Natural killer cell (primary cell): ENCODE results near the gene HCK. TPM values are rescaled to one million over a fixed set of nuclear protein-coding genes. Genes with fewer than 3 reads are reported as not detected.

Source experiments
- ATAC-seq, 3 donors: fragments of 150-1000 bp in 2 of 3; fragments of 200-7000 bp in 1 of 3; cut with Tn5 transposase; 1 replicate in 1 of 3; 2 replicates in 2 of 3; pipeline ENCODE4 v1.10.0; 2021; ENCODE audit warnings: mild to moderate bottlenecking in 2 of 3, moderate library complexity in 2 of 3
- DNase-seq, 2 donors: peaks; one replicate each; pipeline versions ENCODE4 v3.0.0 to v3.0.0-alpha.2; 2013 to 2021; ENCODE audit warnings: mixed read lengths in 1 of 2
- H3K27ac ChIP-seq: one replicate; pipeline ENCODE4 v1.5.1; 2013; ENCODE audit warnings: mild to moderate bottlenecking, low read length
- H3K27me3 ChIP-seq: one replicate; pipeline ENCODE4 v1.6.1; 2013; ENCODE audit warnings: low read length; ENCODE audit not compliant: control insufficient read depth, insufficient read depth
- H3K36me3 ChIP-seq: one replicate; pipeline ENCODE4 v1.6.1; 2013; ENCODE audit warnings: low read length; ENCODE audit not compliant: control insufficient read depth, insufficient read depth
- H3K4me1 ChIP-seq: one replicate; pipeline ENCODE4 v1.6.1; 2013; ENCODE audit warnings: low read length; ENCODE audit not compliant: control insufficient read depth, insufficient read depth
- H3K4me3 ChIP-seq: one replicate; pipeline ENCODE4 v1.5.1; 2013; ENCODE audit warnings: low read length
- H3K9me3 ChIP-seq: one replicate; pipeline ENCODE4 v1.6.1; 2013; ENCODE audit warnings: low read length; ENCODE audit not compliant: control insufficient read depth, insufficient read depth
- H3K27ac Mint-ChIP-seq, 2 donors: one replicate each; pipeline ENCODE4 v1.8.0; 2022; ENCODE audit warnings: mild to moderate bottlenecking in 2 of 2, mixed read lengths in 2 of 2, moderate library complexity in 1 of 2
- H3K27me3 Mint-ChIP-seq, 2 donors: one replicate each; pipeline ENCODE4 v1.8.0; 2022; ENCODE audit warnings: low read depth in 2 of 2, mixed read lengths in 2 of 2
- H3K36me3 Mint-ChIP-seq: one replicate; pipeline ENCODE4 v1.8.0; 2022; ENCODE audit warnings: mixed read lengths
- H3K4me1 Mint-ChIP-seq, 2 donors: one replicate each; pipeline ENCODE4 v1.8.0; 2022; ENCODE audit warnings: mixed read lengths in 2 of 2
- H3K4me3 Mint-ChIP-seq: one replicate; pipeline ENCODE4 v1.8.0; 2022; ENCODE audit warnings: mild to moderate bottlenecking, moderate library complexity, mixed read lengths
- H3K9me3 Mint-ChIP-seq, 2 donors: one replicate each; pipeline ENCODE4 v1.8.0; 2022; ENCODE audit warnings: mixed read lengths in 2 of 2
- WGBS: methylation state at CpG from one replicate; pipeline ENCODE4 v1.1.7; 2013; ENCODE audit warnings: missing lambda C conversion rate; ENCODE audit not compliant: insufficient coverage; 5-methylcytosine and 5-hydroxymethylcytosine counted together
- intact Hi-C: fragments of 100-400 bp; cut with micrococcal nuclease; formaldehyde crosslinking; loops from one replicate; pipeline ENCODE4 v1.14.2; 2022
- total RNA-seq, 4 donors: library from RNA; stranded (reverse); fragments of 120-200 nt in 1 of 4; gene quantifications; one replicate each; pipeline versions ENCODE4 v1.2.3 to v1.2.4, GENCODE V29; 2013 to 2022
- TF ChIP-seq, protein P1 (sequence below): fragments of 200-600 bp; IDR thresholded peaks from one replicate; pipeline ENCODE4 v1.8.0; 2022; ENCODE audit warnings: antibody characterized with exemption

Gene HCK
- total RNA-seq, 3 donors from 2014 or later (not counting 1 experiment from before 2014, with no cell fraction given) = 6.3 to 31.6 (median 12.4) TPM

DNA sequence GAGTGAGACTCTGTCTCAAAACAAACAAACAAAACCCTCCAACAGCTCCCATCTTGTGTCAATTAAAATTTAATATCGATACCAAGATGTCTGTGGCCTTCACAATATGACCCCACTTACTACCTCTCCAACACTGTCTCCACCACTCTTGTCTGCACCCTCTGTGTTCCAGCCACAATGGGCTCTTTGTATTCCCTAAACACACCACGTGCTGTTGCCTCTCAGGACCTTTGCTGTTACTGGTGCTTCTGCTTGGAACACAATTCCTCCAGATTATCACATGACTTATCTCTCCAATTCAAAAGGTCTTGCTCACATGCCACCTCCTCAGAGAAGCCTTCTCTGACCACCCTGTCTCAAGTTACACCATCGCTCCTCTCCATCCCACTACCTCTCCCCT is 6.0 kb upstream of the HCK start:
- Histone ChIP-seq H3K27me3 (peaks cover under 1% of the 10 kb centered on the region), H3K4me3 (no peak overlapping the region), H3K27ac (no peak overlapping the region), H3K36me3 (no peaks in the 10 kb centered on the region), H3K4me1 (peaks cover under 1% of the 10 kb centered on the region), H3K9me3 (no peaks in the 10 kb centered on the region)
- H3K4me1 Mint-ChIP-seq = peaks cover 4% of the 10 kb centered on the region in 2 donors
- TF ChIP-seq, protein P1, sequence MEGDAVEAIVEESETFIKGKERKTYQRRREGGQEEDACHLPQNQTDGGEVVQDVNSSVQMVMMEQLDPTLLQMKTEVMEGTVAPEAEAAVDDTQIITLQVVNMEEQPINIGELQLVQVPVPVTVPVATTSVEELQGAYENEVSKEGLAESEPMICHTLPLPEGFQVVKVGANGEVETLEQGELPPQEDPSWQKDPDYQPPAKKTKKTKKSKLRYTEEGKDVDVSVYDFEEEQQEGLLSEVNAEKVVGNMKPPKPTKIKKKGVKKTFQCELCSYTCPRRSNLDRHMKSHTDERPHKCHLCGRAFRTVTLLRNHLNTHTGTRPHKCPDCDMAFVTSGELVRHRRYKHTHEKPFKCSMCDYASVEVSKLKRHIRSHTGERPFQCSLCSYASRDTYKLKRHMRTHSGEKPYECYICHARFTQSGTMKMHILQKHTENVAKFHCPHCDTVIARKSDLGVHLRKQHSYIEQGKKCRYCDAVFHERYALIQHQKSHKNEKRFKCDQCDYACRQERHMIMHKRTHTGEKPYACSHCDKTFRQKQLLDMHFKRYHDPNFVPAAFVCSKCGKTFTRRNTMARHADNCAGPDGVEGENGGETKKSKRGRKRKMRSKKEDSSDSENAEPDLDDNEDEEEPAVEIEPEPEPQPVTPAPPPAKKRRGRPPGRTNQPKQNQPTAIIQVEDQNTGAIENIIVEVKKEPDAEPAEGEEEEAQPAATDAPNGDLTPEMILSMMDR = no peak
- ATAC-seq (no peak), DNase-seq (no peak)
- WGBS = 89% methylated on average over 3 of the region's 3 CpGs
- no peaks in the 10 kb centered on the region for H3K9me3 Mint-ChIP-seq
- H3K36me3 Mint-ChIP-seq = no peaks in the 10 kb centered on the region
- no peak overlapping the region for H3K27ac Mint-ChIP-seq
- H3K4me3 Mint-ChIP-seq = no peak overlapping the region
- peaks cover 37 to 53% of the 10 kb centered on the region in 2 donors for H3K27me3 Mint-ChIP-seq
- intact Hi-C loops = no loop called here

- peaks cover 51 to 52% of the 10 kb centered on the region in 2 donors for H3K27me3 Mint-ChIP-seq
- peaks cover 24% of the 10 kb centered on the region for H3K4me1 ChIP-seq
- no peaks in the 10 kb centered on the region for H3K36me3 ChIP-seq
- no peaks in the 10 kb centered on the region for H3K9me3 ChIP-seq
- TF ChIP-seq, protein P1 = no peak
- H3K4me1 Mint-ChIP-seq = peaks cover 15 to 17% of the 10 kb centered on the region in 2 donors
- no peak overlapping the region for H3K4me3 Mint-ChIP-seq
- DNase-seq (no peak), ATAC-seq (no peak)
- no peaks in the 10 kb centered on the region for H3K9me3 Mint-ChIP-seq
- no peak overlapping the region for H3K27ac Mint-ChIP-seq
- peaks cover 10% of the 10 kb centered on the region for H3K27me3 ChIP-seq
- no peaks in the 10 kb centered on the region for H3K36me3 Mint-ChIP-seq
- 93% methylated on average over 4 of the region's 4 CpGs for WGBS
- H3K4me3 ChIP-seq = no peak overlapping the region
- intact Hi-C loops = no loop called here
- no peak overlapping the region for H3K27ac ChIP-seq
Measured at GRCh38 chr20:32050324-32050841, 1.7 kb upstream of the HCK start.

- WGBS = 14% methylated on average over 16 of the region's 17 CpGs
- peak overlapping the region in 1 of 2 donors; percentile 5 for H3K27ac Mint-ChIP-seq
- H3K4me3 Mint-ChIP-seq = peak overlapping the region; percentile 81
- Histone ChIP-seq H3K36me3 (no peaks in the 10 kb centered on the region), H3K27me3 (peaks cover 10% of the 10 kb centered on the region), H3K27ac (peak overlapping the region; percentile 64), H3K9me3 (no peaks in the 10 kb centered on the region), H3K4me3 (no peak overlapping the region), H3K4me1 (peaks cover 24% of the 10 kb centered on the region)
- TF ChIP-seq, protein P1 = no peak
- DNase-seq (no peak), ATAC-seq (peak in 2 of 3 donors; percentile 18 to 61)
- intact Hi-C loops = no loop called here
- H3K36me3 Mint-ChIP-seq = no peaks in the 10 kb centered on the region
- no peaks in the 10 kb centered on the region for H3K9me3 Mint-ChIP-seq
- peaks cover 45 to 48% of the 10 kb centered on the region in 2 donors for H3K27me3 Mint-ChIP-seq
- H3K4me1 Mint-ChIP-seq = peaks cover 15 to 17% of the 10 kb centered on the region in 2 donors
Measured at GRCh38 chr20:32050851-32051556, 1.0 kb upstream of the HCK start.
